ENCODE measurements around the gene GRK5.

DNA sequence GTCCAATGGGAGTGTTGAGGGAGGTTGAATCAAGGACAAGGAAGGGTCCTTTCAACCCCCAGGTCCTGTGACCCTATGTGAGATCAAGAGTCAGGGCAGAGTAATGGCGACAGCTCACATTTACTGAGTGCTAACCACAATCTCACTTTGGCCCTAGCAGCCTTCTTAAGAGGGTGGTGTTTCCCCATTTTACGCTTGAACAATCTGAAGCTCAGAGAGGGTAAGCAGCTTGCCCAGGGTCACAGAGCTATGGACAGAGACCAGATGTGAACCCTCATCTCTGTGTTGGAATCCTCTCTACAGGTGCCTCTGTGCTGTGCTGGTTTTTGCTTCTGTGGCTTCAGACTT, 102.0 kb downstream of the GRK5 start:
- TF ChIP-seq, protein P1, sequence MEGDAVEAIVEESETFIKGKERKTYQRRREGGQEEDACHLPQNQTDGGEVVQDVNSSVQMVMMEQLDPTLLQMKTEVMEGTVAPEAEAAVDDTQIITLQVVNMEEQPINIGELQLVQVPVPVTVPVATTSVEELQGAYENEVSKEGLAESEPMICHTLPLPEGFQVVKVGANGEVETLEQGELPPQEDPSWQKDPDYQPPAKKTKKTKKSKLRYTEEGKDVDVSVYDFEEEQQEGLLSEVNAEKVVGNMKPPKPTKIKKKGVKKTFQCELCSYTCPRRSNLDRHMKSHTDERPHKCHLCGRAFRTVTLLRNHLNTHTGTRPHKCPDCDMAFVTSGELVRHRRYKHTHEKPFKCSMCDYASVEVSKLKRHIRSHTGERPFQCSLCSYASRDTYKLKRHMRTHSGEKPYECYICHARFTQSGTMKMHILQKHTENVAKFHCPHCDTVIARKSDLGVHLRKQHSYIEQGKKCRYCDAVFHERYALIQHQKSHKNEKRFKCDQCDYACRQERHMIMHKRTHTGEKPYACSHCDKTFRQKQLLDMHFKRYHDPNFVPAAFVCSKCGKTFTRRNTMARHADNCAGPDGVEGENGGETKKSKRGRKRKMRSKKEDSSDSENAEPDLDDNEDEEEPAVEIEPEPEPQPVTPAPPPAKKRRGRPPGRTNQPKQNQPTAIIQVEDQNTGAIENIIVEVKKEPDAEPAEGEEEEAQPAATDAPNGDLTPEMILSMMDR (conservative IDR thresholded peaks at IDR 0.05; ENCODE audit: low read depth, low read length) = no peak
- TF ChIP-seq EZH2 (IDR thresholded peaks at IDR 0.05; ENCODE audit: low read length, unreplicated experiment) = no peak
- TF ChIP-seq EZH2phosphoT487 (IDR thresholded peaks at IDR 0.05; ENCODE audit: borderline replicate concordance, low read length) = no peak
